ENCODE results near the gene ASCL4. TPM values are rescaled to one million over a fixed set of nuclear protein-coding genes. Genes with fewer than 3 reads are reported as not detected.

The ASCL4 gene
- total and polyA plus RNA-seq, 2 donors (not counting 1 experiment from before 2014, with no cell fraction given), result not detected

DNA sequence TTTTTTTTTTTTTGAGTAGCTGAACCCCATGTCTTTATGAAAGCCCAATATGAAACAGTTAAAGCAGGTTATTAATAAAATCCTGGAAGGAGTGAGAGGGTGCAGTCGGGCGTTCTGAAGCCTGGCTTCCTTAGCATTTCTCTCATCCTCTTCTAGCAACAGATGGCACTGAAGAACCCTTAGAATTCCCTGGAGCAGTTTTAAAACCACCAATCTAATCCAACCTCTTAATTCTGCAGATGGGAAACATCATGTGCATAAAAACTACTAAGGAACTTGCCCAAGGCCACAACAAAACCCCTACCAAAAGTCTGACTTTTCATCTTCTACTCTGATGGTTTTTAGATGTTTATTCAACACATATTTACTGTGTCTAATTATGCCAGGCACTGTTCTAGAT lies 38.7 kb upstream of the ASCL4 start:
- POLR2A ChIA-PET, result interaction anchor here (0.5 kb wide), 1 partner anchor 55 kb away, joined by 3 read pairs; no protein-coding TSS in a partner anchor
- Histone ChIP-seq H3K36me3 (replicated peaks in 1 of 2; ENCODE audit: control extremely low read depth in 1 of 2, control insufficient read depth in 1 of 2, extremely low read depth in 1 of 2, insufficient read depth in 2 of 2, low read length in 1 of 2) (peaks cover 5 to 78% of the 10 kb centered on the region in 2 experiments), H3K9me3 (ENCODE audit: control extremely low read depth in 1 of 3, control insufficient read depth in 2 of 3, insufficient read depth in 1 of 3, low read length in 2 of 3) (no peaks in the 10 kb centered on the region), H3K4me3 (ENCODE audit: control extremely low read depth in 1 of 5, extremely low read depth in 1 of 5, insufficient read depth in 1 of 5, low read depth in 2 of 5, low read length in 4 of 5) (no peak overlapping the region), H3K4me1 (ENCODE audit: control insufficient read depth in 2 of 2, insufficient read depth in 2 of 2, low read length in 2 of 2) (peaks cover 46 to 48% of the 10 kb centered on the region in 2 donors), H3K4me2 (replicated peaks; ENCODE audit: low read depth, low read length, poor library complexity, severe bottlenecking) (peak overlapping the region; percentile 56), H2AFZ (ENCODE audit: insufficient read depth, low read depth, low read length, poor library complexity, severe bottlenecking) (no peak overlapping the region), H3K27ac (ENCODE audit: low read length in 2 of 2) (peak overlapping the region; percentile 96 to 99), H3K27me3 (replicated peaks in 1 of 4; ENCODE audit: control extremely low read depth in 1 of 4, control insufficient read depth in 3 of 4, insufficient read depth in 4 of 4, low read length in 3 of 4) (no peaks in the 10 kb centered on the region), H3K79me2 (ENCODE audit: control insufficient read depth, insufficient read depth, low read length) (peaks cover 18% of the 10 kb centered on the region), H4K20me1 (ENCODE audit: control insufficient read depth, insufficient read depth, low read length, poor library complexity, severe bottlenecking) (no peaks in the 10 kb centered on the region), H3K9ac (ENCODE audit: low read length) (no peak overlapping the region)
- Mint-ChIP-seq H3K4me3 (no peak overlapping the region), H3K4me1 (peaks cover 80% of the 10 kb centered on the region), H3K9me3 (ENCODE audit: insufficient read depth) (no peaks in the 10 kb centered on the region), H3K27me3 (no peaks in the 10 kb centered on the region), H3K27ac (peak overlapping the region; percentile 95)
- CTCF ChIA-PET, result interaction anchor here (2.4 kb wide), 1 partner anchor 40 kb away, joined by 12 read pairs; no protein-coding TSS in a partner anchor
- 100% methylated on average over 2 of the region's 2 CpGs for WGBS (ENCODE audit: insufficient coverage)
- intact Hi-C loops (cut with micrococcal nuclease), result no loop called here
- no peak for TF ChIP-seq EZH2 (IDR thresholded peaks at IDR 0.05; ENCODE audit: borderline replicate concordance, insufficient read depth, low read depth, low read length, poor library complexity, severe bottlenecking)
- TF ChIP-seq, protein P1, sequence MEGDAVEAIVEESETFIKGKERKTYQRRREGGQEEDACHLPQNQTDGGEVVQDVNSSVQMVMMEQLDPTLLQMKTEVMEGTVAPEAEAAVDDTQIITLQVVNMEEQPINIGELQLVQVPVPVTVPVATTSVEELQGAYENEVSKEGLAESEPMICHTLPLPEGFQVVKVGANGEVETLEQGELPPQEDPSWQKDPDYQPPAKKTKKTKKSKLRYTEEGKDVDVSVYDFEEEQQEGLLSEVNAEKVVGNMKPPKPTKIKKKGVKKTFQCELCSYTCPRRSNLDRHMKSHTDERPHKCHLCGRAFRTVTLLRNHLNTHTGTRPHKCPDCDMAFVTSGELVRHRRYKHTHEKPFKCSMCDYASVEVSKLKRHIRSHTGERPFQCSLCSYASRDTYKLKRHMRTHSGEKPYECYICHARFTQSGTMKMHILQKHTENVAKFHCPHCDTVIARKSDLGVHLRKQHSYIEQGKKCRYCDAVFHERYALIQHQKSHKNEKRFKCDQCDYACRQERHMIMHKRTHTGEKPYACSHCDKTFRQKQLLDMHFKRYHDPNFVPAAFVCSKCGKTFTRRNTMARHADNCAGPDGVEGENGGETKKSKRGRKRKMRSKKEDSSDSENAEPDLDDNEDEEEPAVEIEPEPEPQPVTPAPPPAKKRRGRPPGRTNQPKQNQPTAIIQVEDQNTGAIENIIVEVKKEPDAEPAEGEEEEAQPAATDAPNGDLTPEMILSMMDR (IDR thresholded peaks at IDR 0.05), result no peak
- no peak for ATAC-seq (ENCODE audit: low read depth)
- no peak for DNase-seq

DNA sequence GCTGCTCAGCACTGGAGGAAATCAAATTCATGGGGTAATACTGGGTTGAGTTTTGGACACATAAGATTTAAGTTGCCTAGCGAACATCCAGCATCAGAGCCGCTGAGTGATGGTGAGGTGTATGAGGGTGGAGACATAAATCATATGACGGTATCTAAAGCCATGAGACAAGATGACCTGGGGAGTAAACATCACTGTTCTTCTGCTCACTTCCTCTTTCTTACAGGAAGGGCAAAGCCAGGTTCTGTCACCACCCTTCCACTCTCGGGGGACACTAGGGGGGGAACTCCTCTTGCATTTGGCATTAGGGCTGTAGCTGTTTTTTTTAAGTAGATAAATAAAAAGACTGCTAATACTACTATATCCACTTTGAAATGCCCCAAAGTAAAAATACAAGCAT lies 37.6 kb upstream of the ASCL4 start:
- peak overlapping the region; percentile 96 to 99 for H3K27ac ChIP-seq (ENCODE audit: low read length in 2 of 2)
- H3K4me2 ChIP-seq (replicated peaks; ENCODE audit: low read depth, low read length, poor library complexity, severe bottlenecking), result peak overlapping the region; percentile 63
- peak overlapping the region; percentile 48 for H3K9ac ChIP-seq (ENCODE audit: low read length)
- DNase-seq (peak; percentile 93), ATAC-seq (ENCODE audit: low read depth) (peak; percentile 98)
- H3K9me3 Mint-ChIP-seq (ENCODE audit: insufficient read depth), result no peaks in the 10 kb centered on the region
- H3K79me2 ChIP-seq (ENCODE audit: control insufficient read depth, insufficient read depth, low read length), result peaks cover 13% of the 10 kb centered on the region
- ChIA-PET CTCF (interaction anchor here (0.6 to 2.8 kb wide), 9 partner anchors 8 to 822 kb away, joined by 3 to 14 read pairs (median 4); partner anchors contain the start of gene PWP1), POLR2A (interaction anchor here (0.6 to 1.0 kb wide), 3 partner anchors 51 to 896 kb away, joined by 3 to 4 read pairs (median 4); partner anchors contain the start of gene PWP1)
- peak overlapping the region in 1 of 5 experiments; percentile 33 for H3K4me3 ChIP-seq (ENCODE audit: control extremely low read depth in 1 of 5, extremely low read depth in 1 of 5, insufficient read depth in 1 of 5, low read depth in 2 of 5, low read length in 4 of 5)
- intact Hi-C loops (cut with micrococcal nuclease), result loop anchor here (1.0 kb wide), 2 partner anchors 24 to 52 kb away; partner anchors contain the start of genes PRDM4 and PWP1
- H3K4me1 ChIP-seq (ENCODE audit: control insufficient read depth in 2 of 2, insufficient read depth in 2 of 2, low read length in 2 of 2), result peaks cover 34 to 36% of the 10 kb centered on the region in 2 donors
- H3K9me3 ChIP-seq (ENCODE audit: control extremely low read depth in 1 of 3, control insufficient read depth in 2 of 3, insufficient read depth in 1 of 3, low read length in 2 of 3), result no peaks in the 10 kb centered on the region
- peak overlapping the region; percentile 80 for H3K4me3 Mint-ChIP-seq
- peaks cover 7 to 90% of the 10 kb centered on the region in 2 experiments for H3K36me3 ChIP-seq (replicated peaks in 1 of 2; ENCODE audit: control extremely low read depth in 1 of 2, control insufficient read depth in 1 of 2, extremely low read depth in 1 of 2, insufficient read depth in 2 of 2, low read length in 1 of 2)
- no CpG with 5 or more reads among the region's 4 CpGs for WGBS (ENCODE audit: insufficient coverage)
- H3K4me1 Mint-ChIP-seq, result peaks cover 75% of the 10 kb centered on the region
- TF ChIP-seq, protein P1 (IDR thresholded peaks at IDR 0.05), result peak; percentile 58
- TF ChIP-seq EZH2 (IDR thresholded peaks at IDR 0.05; ENCODE audit: borderline replicate concordance, insufficient read depth, low read depth, low read length, poor library complexity, severe bottlenecking), result no peak
- H2AFZ ChIP-seq (ENCODE audit: insufficient read depth, low read depth, low read length, poor library complexity, severe bottlenecking), result peak overlapping the region; percentile 39
- H3K27me3 Mint-ChIP-seq, result no peaks in the 10 kb centered on the region
- H3K27ac Mint-ChIP-seq, result peak overlapping the region; percentile 95
- no peaks in the 10 kb centered on the region for H3K27me3 ChIP-seq (replicated peaks in 1 of 4; ENCODE audit: control extremely low read depth in 1 of 4, control insufficient read depth in 3 of 4, insufficient read depth in 4 of 4, low read length in 3 of 4)
- H4K20me1 ChIP-seq (ENCODE audit: control insufficient read depth, insufficient read depth, low read length, poor library complexity, severe bottlenecking), result no peaks in the 10 kb centered on the region

Data from B cell (primary cell).